Measurements from ENCODE around the gene NFAM1.
A peak's percentile ranks its signal among the peaks of the same experiment; 100 is the strongest.

Gene NFAM1

GRCh38 chr22:42432020-42432596, at the start of gene NFAM1:
TSS of gene NFAM1 (minus strand) at chr22:42432403. CDS start at chr22:42432357, 46 bp downstream.
- no peak within 1 kb of the TSS for H3K27ac ChIP-seq
- no peaks in the 10 kb centered on the region for H3K36me3 ChIP-seq (ENCODE audit: insufficient read depth, low read length)
- H3K9ac ChIP-seq (ENCODE audit: insufficient read length): no peak within 1 kb of the TSS
- H3K4me3 ChIP-seq: no peak within 1 kb of the TSS
- no peaks in the 10 kb centered on the region for H3K9me3 ChIP-seq (ENCODE audit: low read depth, low read length)
- DNase-seq (ENCODE audit: low read depth, low spot score): no peak
- TF ChIP-seq FOXP2 (optimal IDR thresholded peaks at IDR 0.05; ENCODE audit: control extremely low read depth, extremely low read length, insufficient read depth) (no peak), EZH2 (IDR thresholded peaks at IDR 0.05) (no peak), POLR2AphosphoS5 (IDR thresholded peaks at IDR 0.05; ENCODE audit: borderline replicate concordance, low read depth, low read length) (no peak)

GRCh38 chr22:42475122-42475521, 42.9 kb upstream of the NFAM1 start:
- Histone ChIP-seq H3K9me3 (ENCODE audit: low read depth, low read length) (no peaks in the 10 kb centered on the region), H3K27ac (no peak overlapping the region), H3K36me3 (ENCODE audit: insufficient read depth, low read length) (no peaks in the 10 kb centered on the region), H3K9ac (ENCODE audit: insufficient read length) (no peak overlapping the region), H3K4me3 (no peak overlapping the region)
- no peak for TF ChIP-seq EZH2 (IDR thresholded peaks at IDR 0.05)
- TF ChIP-seq FOXP2 (optimal IDR thresholded peaks at IDR 0.05; ENCODE audit: control extremely low read depth, extremely low read length, insufficient read depth): no peak
- TF ChIP-seq POLR2AphosphoS5 (IDR thresholded peaks at IDR 0.05; ENCODE audit: borderline replicate concordance, low read depth, low read length): no peak
- DNase-seq (ENCODE audit: low read depth, low spot score): no peak

GRCh38 chr22:42473484-42474193, 41.4 kb upstream of the NFAM1 start:
- Histone ChIP-seq H3K36me3 (ENCODE audit: insufficient read depth, low read length) (no peaks in the 10 kb centered on the region), H3K27ac (no peak overlapping the region), H3K4me3 (no peak overlapping the region), H3K9me3 (ENCODE audit: low read depth, low read length) (no peaks in the 10 kb centered on the region), H3K9ac (ENCODE audit: insufficient read length) (no peak overlapping the region)
- no peak for TF ChIP-seq EZH2 (IDR thresholded peaks at IDR 0.05)
- no peak for TF ChIP-seq FOXP2 (optimal IDR thresholded peaks at IDR 0.05; ENCODE audit: control extremely low read depth, extremely low read length, insufficient read depth)
- TF ChIP-seq POLR2AphosphoS5 (IDR thresholded peaks at IDR 0.05; ENCODE audit: borderline replicate concordance, low read depth, low read length): no peak
- peak; percentile 51 for DNase-seq (ENCODE audit: low read depth, low spot score)

- Histone ChIP-seq H3K9ac (ENCODE audit: insufficient read length) (no peak overlapping the region), H3K27ac (no peak overlapping the region), H3K36me3 (ENCODE audit: insufficient read depth, low read length) (no peaks in the 10 kb centered on the region), H3K4me3 (no peak overlapping the region), H3K9me3 (ENCODE audit: low read depth, low read length) (no peaks in the 10 kb centered on the region)
- no peak for DNase-seq (ENCODE audit: low read depth, low spot score)
- TF ChIP-seq FOXP2 (optimal IDR thresholded peaks at IDR 0.05; ENCODE audit: control extremely low read depth, extremely low read length, insufficient read depth) (no peak), EZH2 (IDR thresholded peaks at IDR 0.05) (no peak), POLR2AphosphoS5 (IDR thresholded peaks at IDR 0.05; ENCODE audit: borderline replicate concordance, low read depth, low read length) (no peak)
These were observed 40.5 kb upstream of the NFAM1 start for GRCh38 chr22:42472671-42473070.

- Histone ChIP-seq H3K36me3 (ENCODE audit: insufficient read depth, low read length) (no peaks in the 10 kb centered on the region), H3K27ac (no peak overlapping the region), H3K4me3 (no peak overlapping the region), H3K9me3 (ENCODE audit: low read depth, low read length) (no peaks in the 10 kb centered on the region), H3K9ac (ENCODE audit: insufficient read length) (no peak overlapping the region)
- no peak for TF ChIP-seq FOXP2 (optimal IDR thresholded peaks at IDR 0.05; ENCODE audit: control extremely low read depth, extremely low read length, insufficient read depth)
- no peak for TF ChIP-seq POLR2AphosphoS5 (IDR thresholded peaks at IDR 0.05; ENCODE audit: borderline replicate concordance, low read depth, low read length)
- TF ChIP-seq EZH2 (IDR thresholded peaks at IDR 0.05): no peak
- DNase-seq (ENCODE audit: low read depth, low spot score): no peak
These were observed 39.2 kb upstream of the NFAM1 start for GRCh38 chr22:42471441-42471840.

- DNase-seq (ENCODE audit: low read depth, low spot score): no peak
- no peak overlapping the region for H3K9ac ChIP-seq (ENCODE audit: insufficient read length)
- no peak overlapping the region for H3K27ac ChIP-seq
- TF ChIP-seq POLR2AphosphoS5 (IDR thresholded peaks at IDR 0.05; ENCODE audit: borderline replicate concordance, low read depth, low read length): no peak
- no peak for TF ChIP-seq EZH2 (IDR thresholded peaks at IDR 0.05)
- TF ChIP-seq FOXP2 (optimal IDR thresholded peaks at IDR 0.05; ENCODE audit: control extremely low read depth, extremely low read length, insufficient read depth): no peak
- no peak overlapping the region for H3K4me3 ChIP-seq
- no peaks in the 10 kb centered on the region for H3K36me3 ChIP-seq (ENCODE audit: insufficient read depth, low read length)
- H3K9me3 ChIP-seq (ENCODE audit: low read depth, low read length): no peaks in the 10 kb centered on the region
These were observed 38.3 kb upstream of the NFAM1 start for GRCh38 chr22:42470366-42471082.

GRCh38 chr22:42468841-42469240, 36.6 kb upstream of the NFAM1 start:
- no peak overlapping the region for H3K9ac ChIP-seq (ENCODE audit: insufficient read length)
- DNase-seq (ENCODE audit: low read depth, low spot score): no peak
- TF ChIP-seq EZH2 (IDR thresholded peaks at IDR 0.05) (no peak), FOXP2 (optimal IDR thresholded peaks at IDR 0.05; ENCODE audit: control extremely low read depth, extremely low read length, insufficient read depth) (no peak), POLR2AphosphoS5 (IDR thresholded peaks at IDR 0.05; ENCODE audit: borderline replicate concordance, low read depth, low read length) (no peak)
- H3K27ac ChIP-seq: no peak overlapping the region
- H3K4me3 ChIP-seq: no peak overlapping the region
- H3K9me3 ChIP-seq (ENCODE audit: low read depth, low read length): no peaks in the 10 kb centered on the region
- H3K36me3 ChIP-seq (ENCODE audit: insufficient read depth, low read length): no peaks in the 10 kb centered on the region

- H3K27ac ChIP-seq: no peak overlapping the region
- no peak for DNase-seq (ENCODE audit: low read depth, low spot score)
- no peaks in the 10 kb centered on the region for H3K9me3 ChIP-seq (ENCODE audit: low read depth, low read length)
- TF ChIP-seq EZH2 (IDR thresholded peaks at IDR 0.05) (no peak), POLR2AphosphoS5 (IDR thresholded peaks at IDR 0.05; ENCODE audit: borderline replicate concordance, low read depth, low read length) (no peak), FOXP2 (optimal IDR thresholded peaks at IDR 0.05; ENCODE audit: control extremely low read depth, extremely low read length, insufficient read depth) (no peak)
- H3K9ac ChIP-seq (ENCODE audit: insufficient read length): no peak overlapping the region
- no peaks in the 10 kb centered on the region for H3K36me3 ChIP-seq (ENCODE audit: insufficient read depth, low read length)
- H3K4me3 ChIP-seq: no peak overlapping the region
These were observed 29.8 kb upstream of the NFAM1 start for GRCh38 chr22:42462016-42462415.
